Transverse colon (tissue), 4 donors: ENCODE results near the gene GTF2A1L. TPM values are rescaled to one million over a fixed set of nuclear protein-coding genes. Genes with fewer than 3 reads are reported as not detected.

Experiments
- DNase-seq: peaks from one replicate; pipeline ENCODE4 v3.0.0-alpha.2; 2019
- H3K27ac ChIP-seq, 4 donors: fragments of 200-600 bp; sonication (generic); 2 replicates each; pipeline ENCODE4 v1.5.1; 2016 to 2018; ENCODE audit warnings: inconsistent platforms in 4 of 4
- H3K27me3 ChIP-seq: fragments of 200-600 bp; sonication (generic); 2 replicates; pipeline ENCODE4 v1.5.1; 2017; ENCODE audit warnings: inconsistent platforms
- H3K36me3 ChIP-seq, 4 donors: fragments of 200-600 bp; sonication (generic); 2 replicates each; pipeline ENCODE4 v1.5.1; 2017 to 2019; ENCODE audit warnings: inconsistent platforms in 4 of 4
- H3K4me1 ChIP-seq, 4 donors: fragments of 200-600 bp; sonication (generic); 2 replicates each; pipeline ENCODE4 v1.5.1; 2017 to 2020; ENCODE audit warnings: inconsistent platforms in 4 of 4
- H3K4me3 ChIP-seq, 4 donors: fragments of 200-600 bp; sonication (generic); 1 replicate in 1 of 4; 2 replicates in 3 of 4; pipeline versions ENCODE4 v1.5.1 to v1.6.1; 2017 to 2019; ENCODE audit warnings: inconsistent platforms in 4 of 4
- H3K9me3 ChIP-seq, 2 donors: fragments of 200-600 bp; sonication (generic); 2 replicates each; pipeline ENCODE4 v1.5.1; 2017 to 2019; ENCODE audit warnings: inconsistent platforms in 2 of 2
- CTCF ChIP-seq, 5 experiments: fragments of 200-600 bp in 3 of 5; fragments of 450-650 bp in 2 of 5; sonication (generic) in 3 of 5; IDR thresholded peaks; 1 replicate in 2 of 5; 2 replicates in 3 of 5; pipeline ENCODE4 v1.5.1; 2016 to 2017; ENCODE audit warnings: antibody characterized with exemption in 5 of 5, inconsistent platforms in 3 of 5, mild to moderate bottlenecking in 2 of 5, moderate library complexity in 1 of 5
- EP300 ChIP-seq: sonication (generic); formaldehyde crosslinking; IDR thresholded peaks from one replicate; pipeline ENCODE4 v1.6.1; 2017; ENCODE audit warnings: antibody characterized with exemption, low read depth
- POLR2A ChIP-seq: fragments of 450-650 bp; IDR thresholded peaks from one replicate; pipeline ENCODE4 v1.6.1; 2016; ENCODE audit warnings: antibody characterized with exemption, mild to moderate bottlenecking, moderate library complexity
- POLR2AphosphoS5 ChIP-seq, 3 donors: sonication (generic); formaldehyde crosslinking; IDR thresholded peaks; one replicate each; pipeline ENCODE4 v1.6.1; 2016; ENCODE audit warnings: antibody characterized with exemption in 3 of 3
- WGBS, 2 donors: methylation state at CpG; one replicate each; pipeline ENCODE4 v1.1.5; 2018; ENCODE audit warnings: low coverage in 1 of 2; 5-methylcytosine and 5-hydroxymethylcytosine counted together
- in situ Hi-C, 4 donors: fragments of 200-750 bp; cut with MboI; loops; one replicate each; pipeline versions ENCODE4 v1.15.0 to v1.15.1; 2017; ENCODE audit warnings: low sequenced_read_pairs in 3 of 4, low pct_ligation_motif_present in 1 of 4, low pct_unique_long_range_greater_than_20kb in 1 of 4
- intact Hi-C: fragments of 100-400 bp; cut with DNase I; formaldehyde crosslinking; loops from one replicate; pipeline ENCODE4 v1.15.1; 2023; ENCODE audit warnings: low total_unique reads
- total RNA-seq, 4 donors: library from RNA; depleted of rRNA; stranded (reverse); fragments of >200 nt; gene quantifications; one replicate each; pipeline ENCODE4 v1.1.0, GENCODE V29; 2016

The GTF2A1L gene
- total RNA-seq, 4 donors from 2014 or later = 1.6 to 15.2 (median 9.2) TPM; not detected in 1

GRCh38 chr2:48586433-48586832 lies 31.2 kb upstream of the GTF2A1L start:
- intact Hi-C loops = no loop called here
- peaks cover 0 to 4% (median 2%) of the 10 kb centered on the region in 4 donors for H3K4me1 ChIP-seq
- WGBS, 2 donors = 55 to 86% methylated on average over 1 to 4 of the region's 4 CpGs

GRCh38 chr2:48587560-48587959 lies 30.1 kb upstream of the GTF2A1L start:
- no peaks in the 10 kb centered on the region for H3K27me3 ChIP-seq
- H3K4me1 ChIP-seq = peaks cover 0 to 4% (median 2%) of the 10 kb centered on the region in 4 donors
- no peak for DNase-seq
- TF ChIP-seq EP300 (no peak), POLR2A (no peak), CTCF (IDR thresholded peaks at IDR 0.05) (no peak), POLR2AphosphoS5 (IDR thresholded peaks at IDR 0.05) (no peak)
- H3K4me3 ChIP-seq = no peak overlapping the region
- WGBS, 2 donors = 79 to 100% methylated on average over 1 to 5 of the region's 5 CpGs
- H3K9me3 ChIP-seq = no peaks in the 10 kb centered on the region
- intact Hi-C loops = no loop called here
- H3K27ac ChIP-seq = no peak overlapping the region
- in situ Hi-C loops = no loop called here
- no peaks in the 10 kb centered on the region for H3K36me3 ChIP-seq

More at GRCh38 chr2:48586433-48586832, 31.2 kb upstream of the GTF2A1L start:
- H3K4me3 ChIP-seq = no peak overlapping the region
- no peaks in the 10 kb centered on the region for H3K27me3 ChIP-seq
- no peaks in the 10 kb centered on the region for H3K36me3 ChIP-seq
- no peak for TF ChIP-seq POLR2A
- TF ChIP-seq POLR2AphosphoS5 (IDR thresholded peaks at IDR 0.05) = no peak
- no peak overlapping the region for H3K27ac ChIP-seq
- no peak for DNase-seq
- no peaks in the 10 kb centered on the region for H3K9me3 ChIP-seq
- in situ Hi-C loops = no loop called here

DNA sequence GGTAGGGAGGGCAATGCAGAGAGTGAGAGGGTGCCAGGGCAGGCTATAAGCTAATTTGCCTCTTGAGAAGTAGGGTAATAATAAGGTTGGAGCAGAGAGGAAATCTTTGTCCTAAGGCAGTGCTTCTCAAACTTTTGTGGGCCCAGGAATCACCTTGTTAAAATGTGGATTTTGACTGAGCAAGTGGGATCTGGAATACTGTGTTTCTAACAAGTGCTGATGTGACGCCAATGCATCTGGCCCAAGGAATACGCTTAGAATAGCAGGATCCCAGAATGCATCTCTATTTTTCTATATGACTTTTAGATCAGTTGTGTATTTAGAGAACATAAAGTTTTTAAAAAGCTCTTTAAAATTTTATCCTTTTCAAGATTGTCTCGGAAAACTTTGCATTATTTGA lies 29.7 kb upstream of the GTF2A1L start:
- intact Hi-C loops = no loop called here
- Histone ChIP-seq H3K4me1 (peaks cover 0 to 4% (median 2%) of the 10 kb centered on the region in 4 donors), H3K4me3 (no peak overlapping the region), H3K27ac (no peak overlapping the region), H3K9me3 (no peaks in the 10 kb centered on the region), H3K36me3 (no peaks in the 10 kb centered on the region), H3K27me3 (no peaks in the 10 kb centered on the region)
- WGBS, 2 donors = 87 to 90% methylated on average over 2 to 3 of the region's 3 CpGs
- TF ChIP-seq POLR2A (no peak), POLR2AphosphoS5 (IDR thresholded peaks at IDR 0.05) (no peak), EP300 (no peak)
- in situ Hi-C loops = no loop called here
- no peak for DNase-seq

GRCh38 chr2:48588745-48589144 lies 28.9 kb upstream of the GTF2A1L start:
- intact Hi-C loops (no loop called here), in situ Hi-C loops (no loop called here)

GRCh38 chr2:48589170-48589767 lies 28.4 kb upstream of the GTF2A1L start:
- intact Hi-C loops (no loop called here), in situ Hi-C loops (no loop called here)
- H3K9me3 ChIP-seq = no peaks in the 10 kb centered on the region
- peak; percentile 9 for DNase-seq
- no peak overlapping the region for H3K4me3 ChIP-seq
- H3K27me3 ChIP-seq = no peaks in the 10 kb centered on the region
- WGBS, 2 donors = 27 to 34% methylated on average over 5 of the region's 5 CpGs
- peak; percentile 38 to 65 (median 55) for TF ChIP-seq CTCF (IDR thresholded peaks at IDR 0.05)
- no peak for TF ChIP-seq EP300
- no peak overlapping the region for H3K27ac ChIP-seq
- H3K36me3 ChIP-seq = no peaks in the 10 kb centered on the region
- peaks cover 0 to 4% (median 2%) of the 10 kb centered on the region in 4 donors for H3K4me1 ChIP-seq

More at GRCh38 chr2:48588745-48589144, 28.9 kb upstream of the GTF2A1L start:
- TF ChIP-seq EP300 = no peak
- TF ChIP-seq CTCF (IDR thresholded peaks at IDR 0.05) = no peak
- Histone ChIP-seq H3K4me1 (peaks cover 0 to 4% (median 2%) of the 10 kb centered on the region in 4 donors), H3K27me3 (no peaks in the 10 kb centered on the region), H3K36me3 (no peaks in the 10 kb centered on the region), H3K4me3 (no peak overlapping the region), H3K9me3 (no peaks in the 10 kb centered on the region), H3K27ac (no peak overlapping the region)
- no peak for DNase-seq
- whole genome bisulfite sequencing, 2 donors = 60 to 63% methylated on average over 1 of the region's 1 CpG
